IMR-90 (cell line): ENCODE results near the gene PTPN4. TPM values are rescaled to one million over a fixed set of nuclear protein-coding genes. Genes with fewer than 3 reads are reported as not detected.

Experiments
- ATAC-seq: fragments of 200-7000 bp; cut with Tn5 transposase; 2 replicates; pipeline ENCODE4 v1.9.1; 2020; ENCODE audit warnings: low read depth, mild to moderate bottlenecking, moderate library complexity
- BruUV-seq: library from RNA; stranded (reverse); fragments of 400-500 nt; replicated peaks from 2 replicates; lab custom pipeline; 2021; lab: Mats Ljungman, UMichigan
- CTCF ChIA-PET: fragments of 300-600 bp; formaldehyde crosslinking; extraction: SDS; loops from one replicate; lab custom pipeline; 2021; ENCODE audit warnings: antibody characterized with exemption; lab: Yijun Ruan, JAX
- POLR2A ChIA-PET: fragments of 300-600 bp; sonication (Branson Sonifier 250); formaldehyde crosslinking; loops from one replicate; lab custom pipeline; 2022; ENCODE audit warnings: antibody characterized with exemption; ENCODE audit not compliant: unreplicated experiment; lab: Charles Lee
- DNase-seq: peaks from one replicate; pipeline ENCODE4 v3.0.0; 2013
- H2AFZ ChIP-seq: replicated peaks from 2 replicates; pipeline ENCODE3; 2013; ENCODE audit warnings: low read length, mild to moderate bottlenecking; ENCODE audit not compliant: poor library complexity
- H2AK5ac ChIP-seq: 2 replicates; pipeline ENCODE4 v1.6.1; 2013; ENCODE audit warnings: low read depth, low read length, inconsistent platforms
- H2AK9ac ChIP-seq: replicated peaks from 2 replicates; pipeline ENCODE3; 2013; ENCODE audit warnings: mild to moderate bottlenecking, low read depth, low read length, moderate library complexity; ENCODE audit not compliant: poor library complexity
- H2BK120ac ChIP-seq: 2 replicates; pipeline ENCODE4 v1.6.1; 2013; ENCODE audit warnings: low read depth, low read length, inconsistent platforms
- H2BK15ac ChIP-seq: 3 replicates; pipeline ENCODE4 v1.6.1; 2013; ENCODE audit warnings: low read depth, low read length, inconsistent platforms
- H2BK20ac ChIP-seq: 2 replicates; pipeline ENCODE4 v1.6.1; 2013; ENCODE audit warnings: low read depth, mild to moderate bottlenecking, inconsistent platforms, low read length, moderate library complexity
- H2BK5ac ChIP-seq: 2 replicates; pipeline ENCODE4 v1.6.1; 2013; ENCODE audit warnings: mild to moderate bottlenecking, low read depth, low read length, inconsistent platforms; ENCODE audit not compliant: poor library complexity, severe bottlenecking
- H3K14ac ChIP-seq: replicated peaks from 2 replicates; pipeline ENCODE4 v1.6.1; 2013; ENCODE audit warnings: low read depth, low read length, inconsistent platforms
- H3K18ac ChIP-seq: 2 replicates; pipeline ENCODE4 v1.6.1; 2013; ENCODE audit warnings: low read depth, low read length, control low read depth
- H3K23ac ChIP-seq: 2 replicates; pipeline ENCODE4 v1.6.1; 2013; ENCODE audit warnings: low read depth, low read length, inconsistent platforms
- H3K27ac ChIP-seq: 2 replicates; pipeline ENCODE4 v1.5.1; 2013; ENCODE audit warnings: mild to moderate bottlenecking, control low read depth, low read length; ENCODE audit not compliant: insufficient read depth
- H3K27me3 ChIP-seq: 2 replicates; pipeline ENCODE4 v1.6.1; 2013; ENCODE audit warnings: low read length; ENCODE audit not compliant: control insufficient read depth, insufficient read depth
- H3K36me3 ChIP-seq: 2 replicates; pipeline ENCODE4 v1.6.1; 2013; ENCODE audit warnings: low read length, mixed read lengths; ENCODE audit not compliant: control insufficient read depth, insufficient read depth
- H3K4ac ChIP-seq: 2 replicates; pipeline ENCODE4 v1.6.1; 2013; ENCODE audit warnings: low read depth, low read length, inconsistent platforms
- H3K4me1 ChIP-seq: 2 replicates; pipeline ENCODE4 v1.6.1; 2013; ENCODE audit warnings: low read length, mixed read lengths; ENCODE audit not compliant: control insufficient read depth, insufficient read depth
- H3K4me2 ChIP-seq: 2 replicates; pipeline ENCODE4 v1.6.1; 2013; ENCODE audit warnings: low read depth, mild to moderate bottlenecking, control low read depth, low read length, moderate library complexity
- H3K4me3 ChIP-seq: 2 replicates; pipeline ENCODE4 v1.5.1; 2013; ENCODE audit warnings: low read depth, mild to moderate bottlenecking, control low read depth, low read length, moderate library complexity; ENCODE audit not compliant: insufficient read depth
- H3K56ac ChIP-seq: 2 replicates; pipeline ENCODE4 v1.6.1; 2013; ENCODE audit warnings: low read length, inconsistent platforms; ENCODE audit not compliant: insufficient read depth; ENCODE audit errors: extremely low read depth
- H3K79me1 ChIP-seq, 2 experiments: 2 replicates each; pipeline ENCODE4 v1.6.1; 2013; ENCODE audit warnings: low read length in 2 of 2, inconsistent platforms in 1 of 2, low read depth in 1 of 2
- H3K9ac ChIP-seq: 2 replicates; pipeline ENCODE4 v1.6.1; 2013; ENCODE audit warnings: low read depth, low read length, control low read depth
- H3K9me1 ChIP-seq: 2 replicates; pipeline ENCODE4 v1.6.1; 2013; ENCODE audit warnings: low read length, inconsistent platforms; ENCODE audit not compliant: insufficient read depth
- H3K9me3 ChIP-seq: 2 replicates; pipeline ENCODE4 v1.6.1; 2013; ENCODE audit warnings: low read length; ENCODE audit not compliant: control insufficient read depth, insufficient read depth
- H4K20me1 ChIP-seq: 2 replicates; pipeline ENCODE4 v1.6.1; 2013; ENCODE audit warnings: low read length, inconsistent platforms; ENCODE audit not compliant: insufficient read depth
- H4K5ac ChIP-seq: 2 replicates; pipeline ENCODE4 v1.6.1; 2013; ENCODE audit warnings: mild to moderate bottlenecking, low read depth, low read length, control low read depth
- H4K8ac ChIP-seq, 2 experiments: 2 replicates each; pipeline ENCODE4 v1.6.1; 2013; ENCODE audit warnings: low read depth in 2 of 2, low read length in 2 of 2, control low read depth in 1 of 2, inconsistent platforms in 1 of 2
- H4K91ac ChIP-seq: 2 replicates; pipeline ENCODE4 v1.6.1; 2013; ENCODE audit warnings: low read depth, low read length, inconsistent platforms; ENCODE audit not compliant: insufficient read depth
- BHLHE40 ChIP-seq: fragments of 150-350 bp; IDR thresholded peaks from 2 replicates; pipeline ENCODE4 v1.6.1; 2016; ENCODE audit warnings: mild to moderate bottlenecking, low read depth, low read length
- CEBPB ChIP-seq: IDR thresholded peaks from 2 replicates; pipeline ENCODE4 v1.6.1; 2012; ENCODE audit warnings: low read depth, low read length, improper control_type of control experiment
- CHD1 ChIP-seq: IDR thresholded peaks from 2 replicates; pipeline ENCODE4 v1.6.1; 2012; ENCODE audit warnings: low read depth, low read length, improper control_type of control experiment
- CTCF ChIP-seq: conservative IDR thresholded peaks from 2 replicates; pipeline ENCODE4 v1.5.1; 2012; ENCODE audit warnings: mild to moderate bottlenecking, low read depth, low read length, improper control_type of control experiment
- ELK1 ChIP-seq: fragments of 150-350 bp; IDR thresholded peaks from 2 replicates; pipeline ENCODE4 v1.6.1; 2016; ENCODE audit warnings: low read depth, mild to moderate bottlenecking, low read length, moderate library complexity, borderline replicate concordance
- FOS ChIP-seq: fragments of 150-350 bp; IDR thresholded peaks from 2 replicates; pipeline ENCODE4 v1.6.1; 2016; ENCODE audit warnings: low read depth, low read length
- MAFK ChIP-seq: IDR thresholded peaks from 2 replicates; pipeline ENCODE4 v1.6.1; 2012; ENCODE audit warnings: low read depth, low read length, improper control_type of control experiment
- MAZ ChIP-seq: IDR thresholded peaks from 2 replicates; pipeline ENCODE4 v1.6.1; 2012; ENCODE audit warnings: low read depth, mild to moderate bottlenecking, low read length, improper control_type of control experiment, moderate library complexity, borderline replicate concordance
- MXI1 ChIP-seq: IDR thresholded peaks from 2 replicates; pipeline ENCODE4 v1.6.1; 2012; ENCODE audit warnings: low read depth, mild to moderate bottlenecking, low read length, moderate library complexity, borderline replicate concordance
- NFE2L2 ChIP-seq: fragments of 150-350 bp; IDR thresholded peaks from 2 replicates; pipeline ENCODE4 v1.6.1; 2016; ENCODE audit warnings: low read depth, mild to moderate bottlenecking, low read length
- POLR2A ChIP-seq: IDR thresholded peaks from 2 replicates; pipeline ENCODE4 v1.6.1; 2012; ENCODE audit warnings: mild to moderate bottlenecking, low read depth, low read length
- RAD21 ChIP-seq: IDR thresholded peaks from 2 replicates; pipeline ENCODE4 v1.6.1; 2012; ENCODE audit warnings: low read length, improper control_type of control experiment
- RCOR1 ChIP-seq: IDR thresholded peaks from 2 replicates; pipeline ENCODE4 v1.6.1; 2012; ENCODE audit warnings: mild to moderate bottlenecking, low read length, improper control_type of control experiment; ENCODE audit not compliant: insufficient replicate concordance
- RFX5 ChIP-seq: IDR thresholded peaks from 2 replicates; pipeline ENCODE4 v1.8.0; 2012; ENCODE audit warnings: low read depth, mild to moderate bottlenecking, low read length, moderate library complexity
- SMC3 ChIP-seq: fragments of 150-350 bp; IDR thresholded peaks from 2 replicates; pipeline ENCODE4 v1.6.1; 2016; ENCODE audit warnings: low read depth, mild to moderate bottlenecking, antibody characterized with exemption, low read length, moderate library complexity
- USF2 ChIP-seq: fragments of 150-350 bp; IDR thresholded peaks from 2 replicates; pipeline ENCODE4 v1.6.1; 2017; ENCODE audit warnings: mild to moderate bottlenecking, antibody characterized with exemption, low read length, low read depth
- WGBS, 2 experiments: methylation state at CpG; one replicate each; pipeline versions ENCODE4 v1.1.5 to v1.1.7; 2013; ENCODE audit warnings: missing lambda C conversion rate in 2 of 2; ENCODE audit not compliant: insufficient read length in 1 of 2; ENCODE audit errors: extremely low coverage in 2 of 2; 5-methylcytosine and 5-hydroxymethylcytosine counted together
- dilution Hi-C: fragments of 300-500 bp; cut with HindIII; formaldehyde crosslinking; loops from one replicate; pipeline ENCODE4 v1.14.3; 2018; ENCODE audit warnings: low sequenced_read_pairs; ENCODE audit not compliant: unreplicated experiment
- in situ Hi-C: fragments of 300-500 bp; cut with MboI; formaldehyde crosslinking; loops from 3 replicates; pipeline ENCODE4 v1.14.3; 2019; ENCODE audit warnings: low sequenced_read_pairs, inconsistent platforms, mixed read lengths
- intact Hi-C: fragments of 100-400 bp; cut with micrococcal nuclease; formaldehyde crosslinking; loops from 2 replicates; pipeline ENCODE4 v1.10.0; 2022
- polyA plus RNA-seq, 3 experiments: library from polyadenylated mRNA; depleted of rRNA; stranded (reverse); fragments of >200 nt; gene quantifications; 2 replicates each; pipeline ENCODE4 v1.2.3, GENCODE V29; 2012; ENCODE audit warnings: low replicate concordance in 1 of 3
- total RNA-seq: library from RNA; depleted of rRNA; stranded (reverse); fragments of >200 nt; gene quantifications from 2 replicates; pipeline ENCODE4 v1.2.3, GENCODE V29; 2012

Gene PTPN4
- total and polyA plus RNA-seq, 2 of the 4 experiments (the other 2 are of a cell fraction), result 2.9 to 19.2 TPM

- Histone ChIP-seq H3K4ac (no peak overlapping the region), H4K5ac (no peak overlapping the region)
- in situ Hi-C loops, result no loop called here
These were observed 33.2 kb downstream of the PTPN4 start for GRCh38 chr2:119792907-119793312.

More at GRCh38 chr2:119792907-119793312, 33.2 kb downstream of the PTPN4 start:
- no CpG with 5 or more reads among the region's 8 CpGs for WGBS, 2 experiments
- Histone ChIP-seq H4K20me1 (no peaks in the 10 kb centered on the region; the same call in 1 of the 2 replicates), H3K79me1 (no peaks in the 10 kb centered on the region; a peak in 1 of 4 replicates), H3K36me3 (peaks cover 2% of the 10 kb centered on the region), H3K9ac (no peak overlapping the region), H3K4me1 (no peaks in the 10 kb centered on the region), H2BK20ac (no peak overlapping the region), H3K56ac (no peak overlapping the region), H3K4me3 (no peak overlapping the region), H3K23ac (no peak overlapping the region), H3K9me3 (peaks cover 5% of the 10 kb centered on the region; the same call in 1 of the 2 replicates), H3K4me2 (no peak overlapping the region), H2AK5ac (no peak overlapping the region), H3K14ac (no peak overlapping the region), H3K27ac (no peak overlapping the region), H2BK15ac (no peak overlapping the region), H3K27me3 (no peaks in the 10 kb centered on the region), H3K9me1 (no peaks in the 10 kb centered on the region), H2AK9ac (no peak overlapping the region), H3K18ac (no peak overlapping the region), H2AFZ (no peak overlapping the region), H2BK120ac (no peak overlapping the region), H2BK5ac (no peak overlapping the region), H4K91ac (no peak overlapping the region), H4K8ac (no peak overlapping the region)
- ChIA-PET POLR2A (no interaction called here), CTCF (no interaction called here)
- no TSS peak for BruUV-seq
- DNase-seq (no peak), ATAC-seq (no peak)
- dilution Hi-C loops (no loop called here), intact Hi-C loops (no loop called here)
- TF ChIP-seq ELK1 (no peak), CTCF (no peak), CHD1 (no peak), RAD21 (no peak), POLR2A (no peak), RCOR1 (no peak), CEBPB (no peak), MAZ (no peak), SMC3 (no peak), USF2 (no peak), NFE2L2 (no peak), MXI1 (no peak), RFX5 (no peak), BHLHE40 (no peak), FOS (no peak), MAFK (no peak)
